ENCODE measurements around the gene ZNF354B.
"Not testable (repeated sequence)": the region's sequence is repeated elsewhere in the genome, so short reads cannot be mapped to it uniquely, and the experiment has no call there.

The ZNF354B gene

DNA sequence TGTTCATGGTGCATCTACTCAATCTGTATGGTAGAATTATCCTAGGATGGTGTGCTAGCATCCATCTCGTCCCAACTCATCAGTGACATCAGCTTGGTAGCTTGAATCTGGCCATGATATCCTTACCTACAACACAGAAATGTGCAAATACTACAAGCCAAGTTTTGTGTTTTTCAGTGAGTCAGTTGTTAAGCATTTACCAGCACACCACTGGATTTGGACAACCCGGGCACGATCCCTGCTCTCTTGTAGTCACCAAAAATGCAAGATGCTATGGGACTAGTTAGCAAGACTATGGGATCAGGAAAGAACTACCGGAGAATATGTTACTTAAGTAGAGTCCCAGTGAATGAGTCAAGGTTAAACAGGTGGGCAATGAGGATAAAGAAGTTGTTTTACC, 32.1 kb upstream of the ZNF354B start:
- CTCF ChIA-PET: no interaction called here
- DNase-seq (ENCODE audit: low read depth, low spot score): no peak
- POLR2A ChIA-PET: no interaction called here
- H3K4me3 ChIP-seq (ENCODE audit: low read depth, low read length): no peak overlapping the region
- TF ChIP-seq, protein P1, sequence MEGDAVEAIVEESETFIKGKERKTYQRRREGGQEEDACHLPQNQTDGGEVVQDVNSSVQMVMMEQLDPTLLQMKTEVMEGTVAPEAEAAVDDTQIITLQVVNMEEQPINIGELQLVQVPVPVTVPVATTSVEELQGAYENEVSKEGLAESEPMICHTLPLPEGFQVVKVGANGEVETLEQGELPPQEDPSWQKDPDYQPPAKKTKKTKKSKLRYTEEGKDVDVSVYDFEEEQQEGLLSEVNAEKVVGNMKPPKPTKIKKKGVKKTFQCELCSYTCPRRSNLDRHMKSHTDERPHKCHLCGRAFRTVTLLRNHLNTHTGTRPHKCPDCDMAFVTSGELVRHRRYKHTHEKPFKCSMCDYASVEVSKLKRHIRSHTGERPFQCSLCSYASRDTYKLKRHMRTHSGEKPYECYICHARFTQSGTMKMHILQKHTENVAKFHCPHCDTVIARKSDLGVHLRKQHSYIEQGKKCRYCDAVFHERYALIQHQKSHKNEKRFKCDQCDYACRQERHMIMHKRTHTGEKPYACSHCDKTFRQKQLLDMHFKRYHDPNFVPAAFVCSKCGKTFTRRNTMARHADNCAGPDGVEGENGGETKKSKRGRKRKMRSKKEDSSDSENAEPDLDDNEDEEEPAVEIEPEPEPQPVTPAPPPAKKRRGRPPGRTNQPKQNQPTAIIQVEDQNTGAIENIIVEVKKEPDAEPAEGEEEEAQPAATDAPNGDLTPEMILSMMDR (IDR thresholded peaks at IDR 0.05; ENCODE audit: insufficient read depth, low read length, missing control alignments): no peak

DNA sequence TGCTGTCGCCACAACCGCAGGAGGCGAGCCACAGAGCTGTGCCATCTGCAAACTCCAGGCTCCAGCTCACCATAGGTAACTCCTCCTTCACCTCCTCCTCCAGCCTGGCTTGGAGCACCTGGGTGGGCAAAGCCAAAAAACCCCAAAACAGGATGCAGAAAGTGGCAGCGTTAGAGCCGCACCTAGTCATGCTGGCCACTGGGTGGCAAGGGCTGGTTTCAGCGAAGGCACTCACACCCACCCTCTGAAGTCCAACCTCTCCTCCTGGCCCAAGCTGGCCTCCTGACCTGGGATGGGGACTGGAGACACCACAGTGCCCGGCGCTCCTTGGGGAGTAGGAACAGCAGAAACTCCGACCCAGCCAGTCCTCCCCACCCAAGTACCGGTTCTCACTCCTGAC, 28.7 kb upstream of the ZNF354B start:
- no peak overlapping the region for H3K4me3 ChIP-seq (ENCODE audit: low read depth, low read length)
- ChIA-PET POLR2A (no interaction called here), CTCF (no interaction called here)
- DNase-seq (ENCODE audit: low read depth, low spot score): no peak
- TF ChIP-seq, protein P1 (IDR thresholded peaks at IDR 0.05; ENCODE audit: insufficient read depth, low read length, missing control alignments): no peak

DNA sequence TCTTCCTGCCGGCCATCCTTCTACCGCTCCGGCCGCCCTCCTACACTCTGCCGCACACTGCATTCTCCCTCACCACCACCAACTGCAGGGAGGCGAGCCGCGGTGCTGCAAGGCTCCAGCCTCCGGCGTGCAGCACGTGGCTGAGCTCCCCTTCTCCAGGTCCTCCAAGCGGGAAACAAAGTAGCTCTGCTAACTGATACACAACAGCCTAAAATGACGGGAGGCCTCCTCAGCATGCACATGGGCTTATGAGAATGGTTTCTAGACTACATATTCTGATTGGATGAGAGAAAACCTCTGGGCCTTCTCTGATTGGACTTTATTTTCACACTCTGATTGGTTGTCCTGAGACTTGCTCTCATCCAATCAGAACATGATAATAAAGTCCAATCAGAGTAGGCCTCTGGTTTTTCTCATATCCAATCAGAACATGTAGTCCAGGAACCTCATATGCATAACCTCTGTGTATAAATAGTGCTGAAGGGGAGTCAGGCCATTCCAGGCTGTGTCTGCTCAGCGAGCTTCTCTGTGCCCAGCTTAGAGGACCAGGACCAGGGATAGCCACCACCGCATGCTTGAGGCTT, 27.0 kb upstream of the ZNF354B start:
- TF ChIP-seq, protein P1 (IDR thresholded peaks at IDR 0.05; ENCODE audit: insufficient read depth, low read length, missing control alignments): no peak
- ChIA-PET CTCF (no interaction called here), POLR2A (no interaction called here)
- no peak for DNase-seq (ENCODE audit: low read depth, low spot score)
- no peak overlapping the region for H3K4me3 ChIP-seq (ENCODE audit: low read depth, low read length)

DNA sequence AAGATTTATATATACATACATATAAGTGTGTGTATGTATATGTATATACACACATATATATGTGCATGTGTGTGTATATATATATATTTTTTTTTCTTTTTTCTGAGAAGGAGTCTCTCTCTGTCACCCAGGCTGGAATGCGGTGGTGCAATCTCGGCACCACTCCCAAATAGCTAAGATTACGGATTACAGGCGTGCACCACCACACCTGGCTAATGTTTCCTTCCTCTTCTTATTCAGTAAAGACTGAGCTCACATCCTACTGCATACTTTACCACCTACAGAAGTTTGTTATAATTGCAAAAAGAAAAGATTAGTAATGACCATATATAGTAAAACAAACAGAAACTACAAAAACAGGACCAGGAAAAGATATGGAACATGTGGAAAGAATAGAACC, 23.1 kb upstream of the ZNF354B start:
- CTCF ChIA-PET: no interaction called here

DNA sequence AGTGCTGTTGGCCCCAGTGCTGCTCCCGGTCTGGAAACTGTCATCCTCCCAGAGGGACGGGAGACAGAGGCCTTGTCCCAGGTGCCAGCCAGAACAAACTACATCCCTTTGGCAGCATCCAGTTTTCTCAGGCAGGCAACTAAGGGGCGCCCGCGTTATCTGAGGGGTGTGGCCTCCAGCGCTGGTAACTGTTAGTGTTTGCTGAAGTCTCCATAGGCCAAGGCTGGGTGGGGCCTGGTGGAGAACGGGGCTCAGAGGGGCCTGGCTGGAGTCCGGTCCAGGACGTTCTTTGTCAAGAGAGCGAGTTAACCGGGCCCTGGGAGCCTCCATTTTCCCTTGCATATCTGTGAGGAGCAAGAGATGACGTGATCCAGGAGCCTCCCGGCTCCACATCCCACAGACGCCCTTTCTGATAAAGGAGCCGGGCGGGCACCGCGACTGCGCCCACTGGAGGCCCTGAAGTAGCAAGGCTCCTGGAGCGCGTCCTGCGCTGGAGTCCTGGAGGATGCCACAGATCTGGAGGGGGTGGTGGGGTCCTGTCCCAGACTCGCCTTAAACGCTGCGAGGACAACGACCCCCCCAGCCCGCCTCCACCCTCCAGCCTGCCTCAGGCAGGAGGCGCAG, 20.9 kb upstream of the ZNF354B start:
- CTCF ChIA-PET; DNase-seq (ENCODE audit: low read depth, low spot score); H3K4me3 ChIP-seq (ENCODE audit: low read depth, low read length); POLR2A ChIA-PET: not testable (repeated sequence)

More for the DNA sequence above, 23.1 kb upstream of the ZNF354B start:
- POLR2A ChIA-PET: no interaction called here
- no peak for DNase-seq (ENCODE audit: low read depth, low spot score)
- TF ChIP-seq, protein P1 (IDR thresholded peaks at IDR 0.05; ENCODE audit: insufficient read depth, low read length, missing control alignments): no peak
- H3K4me3 ChIP-seq (ENCODE audit: low read depth, low read length): no peak overlapping the region

DNA sequence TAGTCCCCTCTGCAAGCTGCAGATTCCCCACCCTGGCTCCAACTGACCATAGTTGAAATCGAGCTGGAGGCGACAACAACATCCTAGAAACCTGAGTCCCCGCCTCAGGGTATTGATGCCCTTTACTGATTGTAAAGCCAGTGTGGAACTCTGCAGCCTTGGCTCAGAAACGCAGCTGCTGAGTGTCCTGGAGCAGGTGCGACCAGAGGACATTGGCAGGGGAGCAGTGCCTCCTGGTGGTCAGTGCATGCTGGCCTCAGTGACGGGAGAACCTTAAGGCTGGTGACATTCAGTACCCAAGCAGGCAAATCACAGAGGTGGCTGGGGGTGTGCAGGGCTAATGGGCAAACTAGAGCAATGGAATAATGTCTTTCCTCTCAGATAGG, 20.4 kb upstream of the ZNF354B start:
- POLR2A ChIA-PET: no interaction called here
- CTCF ChIA-PET: no interaction called here
- no peak for DNase-seq (ENCODE audit: low read depth, low spot score)
- TF ChIP-seq, protein P1 (IDR thresholded peaks at IDR 0.05; ENCODE audit: insufficient read depth, low read length, missing control alignments): no peak
- H3K4me3 ChIP-seq (ENCODE audit: low read depth, low read length): no peak overlapping the region

DNA sequence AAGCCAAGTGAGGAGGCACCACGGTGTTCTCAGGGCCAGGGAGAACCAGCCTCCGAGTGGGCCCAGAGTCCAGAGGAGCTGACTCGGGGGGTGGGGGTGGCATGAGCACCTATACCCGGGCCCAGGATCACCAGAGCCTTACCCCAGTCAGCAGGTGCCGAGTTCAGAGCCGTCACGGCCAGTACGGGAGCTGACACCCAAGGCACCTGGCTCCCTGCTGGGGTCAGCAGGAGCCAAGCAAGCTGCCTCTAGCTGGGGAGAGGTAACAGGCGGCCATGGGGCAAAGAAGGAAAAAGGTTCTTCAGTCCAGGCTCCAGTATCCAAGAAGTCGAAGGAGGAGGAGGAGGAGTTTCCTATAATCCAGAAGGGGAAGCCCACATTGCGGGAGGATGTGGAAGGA, 19.4 kb upstream of the ZNF354B start:
- H3K4me3 ChIP-seq (ENCODE audit: low read depth, low read length); CTCF ChIA-PET; DNase-seq (ENCODE audit: low read depth, low spot score); POLR2A ChIA-PET: not testable (repeated sequence)
